Globus pallidus (tissue), 1 donor: Measurements from ENCODE around the gene DYNC2H1.
"Not testable (repeated sequence)": the region's sequence is repeated elsewhere in the genome, so short reads cannot be mapped to it uniquely, and the experiment has no call there.

Source experiments
- DNase-seq: peaks from one replicate; pipeline ENCODE4 v3.0.0-alpha.2; 2015; ENCODE audit warnings: low spot score

Gene DYNC2H1

GRCh38 chr11:103370076-103370475 lies 260.9 kb downstream of the DYNC2H1 start:
- DNase-seq: no peak

- no peak for DNase-seq
Measured at GRCh38 chr11:103372906-103373305, 263.7 kb downstream of the DYNC2H1 start.

- not testable (repeated sequence) for DNase-seq
Measured at GRCh38 chr11:103374227-103374626, 265.0 kb downstream of the DYNC2H1 start.

- DNase-seq: no peak
Measured at GRCh38 chr11:103378931-103379330, 269.7 kb downstream of the DYNC2H1 start.

- no peak for DNase-seq
Measured at GRCh38 chr11:103380031-103380430, 270.8 kb downstream of the DYNC2H1 start.

- no peak for DNase-seq
Measured at GRCh38 chr11:103384652-103385051, 275.4 kb downstream of the DYNC2H1 start.

GRCh38 chr11:103395612-103396011 lies 286.4 kb downstream of the DYNC2H1 start:
- DNase-seq: no peak

GRCh38 chr11:103396237-103396636 lies 287.0 kb downstream of the DYNC2H1 start:
- DNase-seq: no peak

- no peak for DNase-seq
Measured at GRCh38 chr11:103397369-103397768, 288.1 kb downstream of the DYNC2H1 start.

- no peak for DNase-seq
Measured at GRCh38 chr11:103398829-103399228, 289.6 kb downstream of the DYNC2H1 start.

GRCh38 chr11:103406357-103406756 lies 297.1 kb downstream of the DYNC2H1 start:
- no peak for DNase-seq

GRCh38 chr11:103407641-103408040 lies 298.4 kb downstream of the DYNC2H1 start:
- no peak for DNase-seq

GRCh38 chr11:103413266-103413888 lies 304.2 kb downstream of the DYNC2H1 start:
- no peak for DNase-seq

GRCh38 chr11:103418014-103418413 lies 308.8 kb downstream of the DYNC2H1 start:
- no peak for DNase-seq

GRCh38 chr11:103420593-103420992 lies 311.4 kb downstream of the DYNC2H1 start:
- no peak for DNase-seq

GRCh38 chr11:103433386-103434072 lies 324.3 kb downstream of the DYNC2H1 start:
- DNase-seq: no peak

GRCh38 chr11:103434073-103434411 lies 324.8 kb downstream of the DYNC2H1 start:
- DNase-seq: no peak

- DNase-seq: peak; percentile 3
Measured at GRCh38 chr11:103436131-103436770, 327.0 kb downstream of the DYNC2H1 start.

GRCh38 chr11:103441021-103441420 lies 331.8 kb downstream of the DYNC2H1 start:
- no peak for DNase-seq

- DNase-seq: no peak
Measured at GRCh38 chr11:103448966-103449365, 339.7 kb downstream of the DYNC2H1 start.

- DNase-seq: no peak
Measured at GRCh38 chr11:103450241-103450640, 341.0 kb downstream of the DYNC2H1 start.

- DNase-seq: no peak
Measured at GRCh38 chr11:103453126-103453525, 343.9 kb downstream of the DYNC2H1 start.

- DNase-seq: no peak
Measured at GRCh38 chr11:103453915-103454709, 344.9 kb downstream of the DYNC2H1 start.
